ENCODE results near the gene GNGT1.
"Not testable (repeated sequence)": the region's sequence is repeated elsewhere in the genome, so short reads cannot be mapped to it uniquely, and the experiment has no call there.

GNGT1 gene

GRCh38 chr7:93895859-93896600 lies 10.3 kb upstream of the GNGT1 start:
- Histone ChIP-seq H3K4me1 (no peaks in the 10 kb centered on the region), H3K4me3 (no peak overlapping the region), H3K9me3 (replicated peaks in 1 of 11) (peaks cover 3 to 6% (median 4%) of the 10 kb centered on the region in 11 experiments; a peak in 11 of 22 replicates), H3K4me2 (no peak overlapping the region), H4K20me1 (no peaks in the 10 kb centered on the region), H3K36me3 (no peaks in the 10 kb centered on the region), H3K27me3 (peaks cover 5 to 18% (median 11%) of the 10 kb centered on the region in 11 experiments), H3K9ac (no peak overlapping the region), H3K27ac (no peak overlapping the region)
- TF ChIP-seq Cebpa-rat (IDR thresholded peaks at IDR 0.05), result no peak

GRCh38 chr7:93897680-93898079 lies 8.7 kb upstream of the GNGT1 start:
- no peak overlapping the region for H3K9ac ChIP-seq
- H3K4me3 ChIP-seq, result no peak overlapping the region
- no peaks in the 10 kb centered on the region for H3K36me3 ChIP-seq
- TF ChIP-seq Cebpa-rat (IDR thresholded peaks at IDR 0.05), result no peak
- peaks cover 0 to 2% (median 0%) of the 10 kb centered on the region in 11 experiments; a peak in 1 of 22 replicates for H3K27me3 ChIP-seq
- H3K4me1 ChIP-seq, result no peaks in the 10 kb centered on the region
- H3K4me2 ChIP-seq, result no peak overlapping the region
- H3K27ac ChIP-seq, result no peak overlapping the region
- no peaks in the 10 kb centered on the region for H4K20me1 ChIP-seq
- no peaks in the 10 kb centered on the region for H3K9me3 ChIP-seq (replicated peaks in 1 of 11)

- Histone ChIP-seq H3K4me1 (no peaks in the 10 kb centered on the region), H3K36me3 (no peaks in the 10 kb centered on the region), H3K4me3 (no peak overlapping the region), H3K9ac (no peak overlapping the region), H4K20me1 (no peaks in the 10 kb centered on the region), H3K27me3 (no peaks in the 10 kb centered on the region), H3K9me3 (replicated peaks in 1 of 11) (no peaks in the 10 kb centered on the region), H3K27ac (no peak overlapping the region), H3K4me2 (no peak overlapping the region)
- TF ChIP-seq Cebpa-rat (IDR thresholded peaks at IDR 0.05), result no peak
Measured at GRCh38 chr7:93902777-93903423, 3.5 kb upstream of the GNGT1 start.

GRCh38 chr7:93910076-93910994 lies 4.0 kb downstream of the GNGT1 start:
- peak overlapping the region in 4 of 11 experiments; percentile 16 to 59 (median 39); a peak in 5 of 22 replicates for H3K4me2 ChIP-seq
- H3K9ac ChIP-seq, result no peak overlapping the region
- H3K27me3 ChIP-seq, result no peaks in the 10 kb centered on the region
- 0 out of 22 replicates have a peak, but pooled peaks cover 0 to 6% (median 0%) of the 10 kb centered on the region in 11 experiments for H3K9me3 ChIP-seq (replicated peaks in 1 of 11)
- TF ChIP-seq Cebpa-rat (IDR thresholded peaks at IDR 0.05), result no peak
- no peak overlapping the region for H3K27ac ChIP-seq
- no peak overlapping the region for H3K4me3 ChIP-seq
- no peaks in the 10 kb centered on the region for H4K20me1 ChIP-seq
- H3K36me3 ChIP-seq, result no peaks in the 10 kb centered on the region
- H3K4me1 ChIP-seq, result peaks cover 0 to 33% (median 4%) of the 10 kb centered on the region in 10 experiments; a peak in 11 of 20 replicates

- H3K27me3 ChIP-seq; H3K36me3 ChIP-seq; H3K9me3 ChIP-seq (replicated peaks in 1 of 11); H3K4me3 ChIP-seq; H3K27ac ChIP-seq; H4K20me1 ChIP-seq; H3K9ac ChIP-seq: not testable (repeated sequence)
- H3K4me2 ChIP-seq, result peak overlapping the region in 1 of 11 experiments; percentile 47; a peak in 1 of 22 replicates
- peaks cover 0 to 36% (median 4%) of the 10 kb centered on the region in 10 experiments; a peak in 11 of 20 replicates for H3K4me1 ChIP-seq
Measured at GRCh38 chr7:93911242-93911641, 4.9 kb downstream of the GNGT1 start.

- H4K20me1 ChIP-seq; H3K9ac ChIP-seq; H3K27me3 ChIP-seq; H3K9me3 ChIP-seq (replicated peaks in 1 of 11); H3K27ac ChIP-seq; H3K4me3 ChIP-seq; H3K4me2 ChIP-seq; H3K36me3 ChIP-seq: not testable (repeated sequence)
- H3K4me1 ChIP-seq, result peaks cover 0 to 36% (median 4%) of the 10 kb centered on the region in 10 experiments; a peak in 11 of 20 replicates
Measured at GRCh38 chr7:93911661-93912060, 5.3 kb downstream of the GNGT1 start.

- Histone ChIP-seq H4K20me1 (no peaks in the 10 kb centered on the region), H3K9me3 (replicated peaks in 1 of 11) (0 out of 22 replicates have a peak, but pooled peaks cover 0 to 6% (median 0%) of the 10 kb centered on the region in 11 experiments), H3K27ac (no peak overlapping the region; a peak in 1 of 22 replicates), H3K36me3 (no peaks in the 10 kb centered on the region), H3K4me2 (peak overlapping the region in 8 of 11 experiments; percentile 5 to 44 (median 32); a peak in 9 of 22 replicates), H3K4me3 (no peak overlapping the region), H3K9ac (no peak overlapping the region), H3K4me1 (peaks cover 0 to 36% (median 4%) of the 10 kb centered on the region in 10 experiments; a peak in 11 of 20 replicates), H3K27me3 (no peaks in the 10 kb centered on the region)
- TF ChIP-seq Cebpa-rat (IDR thresholded peaks at IDR 0.05), result no peak
Measured at GRCh38 chr7:93913197-93913596, 6.8 kb downstream of the GNGT1 start.

- Histone ChIP-seq H3K27me3 (no peaks in the 10 kb centered on the region), H3K4me1 (peaks cover 0 to 36% (median 4%) of the 10 kb centered on the region in 10 experiments; a peak in 11 of 20 replicates), H4K20me1 (no peaks in the 10 kb centered on the region), H3K9ac (no peak overlapping the region), H3K4me2 (peak overlapping the region in 2 of 11 experiments; percentile 21 to 34; a peak in 2 of 22 replicates), H3K9me3 (replicated peaks in 1 of 11) (0 out of 22 replicates have a peak, but pooled peaks cover 0 to 6% (median 0%) of the 10 kb centered on the region in 11 experiments), H3K27ac (no peak overlapping the region), H3K36me3 (no peaks in the 10 kb centered on the region), H3K4me3 (no peak overlapping the region)
- TF ChIP-seq Cebpa-rat (IDR thresholded peaks at IDR 0.05), result no peak
Measured at GRCh38 chr7:93914581-93915066, 8.3 kb downstream of the GNGT1 start.

GRCh38 chr7:93915206-93915842 lies 9.0 kb downstream of the GNGT1 start:
- not testable (repeated sequence) for H3K36me3 ChIP-seq; H4K20me1 ChIP-seq; H3K27me3 ChIP-seq; H3K9me3 ChIP-seq (replicated peaks in 1 of 11); H3K27ac ChIP-seq; H3K9ac ChIP-seq; H3K4me3 ChIP-seq
- peaks cover 0 to 33% (median 4%) of the 10 kb centered on the region in 10 experiments; a peak in 11 of 20 replicates for H3K4me1 ChIP-seq
- peak overlapping the region in 1 of 11 experiments; percentile 29; a peak in 2 of 22 replicates for H3K4me2 ChIP-seq

- H3K27me3 ChIP-seq; H3K4me3 ChIP-seq; H3K9ac ChIP-seq; H3K9me3 ChIP-seq (replicated peaks in 1 of 11); H4K20me1 ChIP-seq; H3K36me3 ChIP-seq; H3K27ac ChIP-seq: not testable (repeated sequence)
- 0 out of 22 replicates have a peak overlapping the region, but pooled peaks of 1 of the 11 experiments have one; percentile 29 for H3K4me2 ChIP-seq
- peaks cover 1 to 28% (median 5%) of the 10 kb centered on the region in 10 experiments; a peak in 16 of 20 replicates for H3K4me1 ChIP-seq
Measured at GRCh38 chr7:93915888-93916287, 9.5 kb downstream of the GNGT1 start.

- H3K27ac ChIP-seq; H3K4me3 ChIP-seq; H3K4me2 ChIP-seq; H3K9ac ChIP-seq; H4K20me1 ChIP-seq; H3K36me3 ChIP-seq; H3K9me3 ChIP-seq (replicated peaks in 1 of 11); H3K27me3 ChIP-seq: not testable (repeated sequence)
- H3K4me1 ChIP-seq, result peaks cover 3 to 32% (median 10%) of the 10 kb centered on the region in 10 experiments; a peak in 18 of 20 replicates
Measured at GRCh38 chr7:93916315-93916714, 9.9 kb downstream of the GNGT1 start.
